Epithelial cell of prostate (primary cell): ENCODE data around the gene TMEM270.
A peak's percentile ranks its signal among the peaks of the same experiment; 100 is the strongest.
"Not testable (repeated sequence)": the region's sequence is repeated elsewhere in the genome, so short reads cannot be mapped to it uniquely, and the experiment has no call there.

Experiments used
- DNase-seq: peaks from one replicate; pipeline ENCODE4 v3.0.0-alpha.2; 2011; ENCODE audit warnings: low read depth, low spot score
- H3K27ac ChIP-seq: fragments of 450-650 bp; 2 replicates; pipeline ENCODE4 v1.5.1; 2017; ENCODE audit warnings: mild to moderate bottlenecking

Gene TMEM270

GRCh38 chr7:73860859-73861258 is at the start of gene TMEM270:
TSS of gene TMEM270 (plus strand) at chr7:73861159. CDS start at chr7:73861195, 36 bp downstream.
- no peak within 1 kb of the TSS for H3K27ac ChIP-seq
- no peak for DNase-seq

GRCh38 chr7:73811760-73812168 is 49.2 kb upstream of the TMEM270 start:
- no peak overlapping the region for H3K27ac ChIP-seq
- DNase-seq: no peak

- H3K27ac ChIP-seq: no peak overlapping the region
- no peak for DNase-seq
Measured at GRCh38 chr7:73812996-73813395, 48.0 kb upstream of the TMEM270 start.

- DNase-seq: no peak
- H3K27ac ChIP-seq: no peak overlapping the region
Measured at GRCh38 chr7:73815436-73815835, 45.5 kb upstream of the TMEM270 start.

- H3K27ac ChIP-seq: no peak overlapping the region
- DNase-seq: no peak
Measured at GRCh38 chr7:73817121-73817520, 43.8 kb upstream of the TMEM270 start.

GRCh38 chr7:73820013-73820412 is 40.9 kb upstream of the TMEM270 start:
- DNase-seq: no peak
- no peak overlapping the region for H3K27ac ChIP-seq

GRCh38 chr7:73821597-73822285 is 39.2 kb upstream of the TMEM270 start:
- peak overlapping the region; percentile 83 for H3K27ac ChIP-seq
- not testable (repeated sequence) for DNase-seq

- peak; percentile 94 for DNase-seq
- H3K27ac ChIP-seq: peak overlapping the region; percentile 83
Measured at GRCh38 chr7:73822319-73823173, 38.4 kb upstream of the TMEM270 start.

- H3K27ac ChIP-seq: peak overlapping the region; percentile 83
- no peak for DNase-seq
Measured at GRCh38 chr7:73823257-73823656, 37.7 kb upstream of the TMEM270 start.

GRCh38 chr7:73823873-73824592 is 36.9 kb upstream of the TMEM270 start:
- no peak for DNase-seq
- peak overlapping the region; percentile 83 for H3K27ac ChIP-seq

- DNase-seq: no peak
- H3K27ac ChIP-seq: no peak overlapping the region
Measured at GRCh38 chr7:73824986-73825385, 36.0 kb upstream of the TMEM270 start.

- peak overlapping the region; percentile 91 for H3K27ac ChIP-seq
- DNase-seq: no peak
Measured at GRCh38 chr7:73827567-73828106, 33.3 kb upstream of the TMEM270 start.

GRCh38 chr7:73828107-73828803 is 32.7 kb upstream of the TMEM270 start:
- H3K27ac ChIP-seq: peak overlapping the region; percentile 91
- peak; percentile 83 for DNase-seq

- H3K27ac ChIP-seq: peak overlapping the region; percentile 91
- no peak for DNase-seq
Measured at GRCh38 chr7:73828972-73829371, 32.0 kb upstream of the TMEM270 start.

- peak overlapping the region; percentile 91 for H3K27ac ChIP-seq
- no peak for DNase-seq
Measured at GRCh38 chr7:73829505-73829904, 31.5 kb upstream of the TMEM270 start.

GRCh38 chr7:73829921-73830680 is 30.9 kb upstream of the TMEM270 start:
- no peak for DNase-seq
- H3K27ac ChIP-seq: peak overlapping the region; percentile 91

- H3K27ac ChIP-seq: peak within 1 kb of the TSS; percentile 91
- peak; percentile 83 for DNase-seq
Measured at GRCh38 chr7:73830681-73831583, 30.0 kb upstream of the TMEM270 start, which contains the start of gene CLDN4. TSS of gene CLDN4 (plus strand) at chr7:73830996. CDS start at chr7:73831202, 206 bp downstream.

- peak overlapping the region; percentile 91 for H3K27ac ChIP-seq
- DNase-seq: no peak
Measured at GRCh38 chr7:73831584-73831833, 29.4 kb upstream of the TMEM270 start.
